ENCODE data around the gene DDX28.

DNA sequence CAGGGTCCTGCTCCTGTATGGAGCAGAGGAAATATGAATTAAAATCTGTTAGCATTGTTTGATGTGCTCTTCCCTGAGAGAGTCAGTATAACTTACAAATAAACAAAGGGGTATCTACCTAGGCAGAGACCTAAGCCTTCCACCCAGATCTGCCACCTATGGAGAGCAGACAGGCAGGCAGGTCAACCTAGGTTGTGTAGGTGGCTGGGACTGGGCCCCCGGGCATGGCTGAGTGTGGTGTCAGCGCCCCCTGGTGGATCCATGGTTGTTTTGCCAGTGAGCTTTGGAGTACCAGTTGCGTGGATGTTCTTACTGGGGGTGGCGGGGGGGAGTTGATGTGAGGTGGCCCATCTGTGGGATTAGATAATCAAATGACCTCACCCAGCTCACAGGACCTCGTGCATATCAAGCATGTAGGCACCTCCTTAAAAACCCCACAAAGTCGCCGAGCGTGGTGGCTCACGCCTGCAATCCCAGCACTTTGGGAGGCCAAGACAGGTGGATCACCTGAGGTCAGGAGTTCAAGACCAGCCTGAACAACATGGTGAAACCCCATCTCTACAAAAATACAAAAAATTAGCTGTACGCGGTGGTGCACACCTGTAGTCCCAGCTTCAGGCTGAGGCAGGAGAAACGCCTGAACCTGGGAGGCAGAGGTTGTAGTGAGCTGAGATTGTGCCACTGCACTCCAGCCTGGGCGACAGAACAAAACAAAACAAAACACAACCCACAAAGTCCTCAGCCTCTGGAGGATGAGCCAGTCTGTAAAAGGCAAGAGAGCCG lies 17.7 kb upstream of the DDX28 start:
- TF ChIP-seq POLR2AphosphoS5 (IDR thresholded peaks at IDR 0.05; ENCODE audit: borderline replicate concordance, low read depth, low read length) (no peak), EZH2 (IDR thresholded peaks at IDR 0.05) (no peak), FOXP2 (optimal IDR thresholded peaks at IDR 0.05; ENCODE audit: control extremely low read depth, extremely low read length, insufficient read depth) (no peak)
